Immature natural killer cell (primary cell): Measurements from ENCODE around the gene PEPD. TPM values are rescaled to one million over a fixed set of nuclear protein-coding genes. Genes with fewer than 3 reads are reported as not detected.

ENCODE experiments used
- DNase-seq, 3 donors: peaks; one replicate each; pipeline ENCODE4 v3.0.0; 2022; ENCODE audit warnings: mixed read lengths in 1 of 3
- H3K27ac Mint-ChIP-seq, 6 donors: one replicate each; pipeline ENCODE4 v1.8.0; 2020; ENCODE audit warnings: mixed read lengths in 6 of 6, mild to moderate bottlenecking in 5 of 6, inconsistent platforms in 4 of 6, moderate library complexity in 3 of 6
- H3K27me3 Mint-ChIP-seq, 3 donors: one replicate each; pipeline ENCODE4 v1.8.0; 2020 to 2021; ENCODE audit warnings: low read depth in 3 of 3, mild to moderate bottlenecking in 3 of 3, mixed read lengths in 3 of 3, moderate library complexity in 3 of 3, inconsistent platforms in 1 of 3
- H3K36me3 Mint-ChIP-seq, 3 donors: one replicate each; pipeline ENCODE4 v1.8.0; 2020; ENCODE audit warnings: mixed read lengths in 3 of 3, inconsistent platforms in 2 of 3, mild to moderate bottlenecking in 2 of 3
- H3K4me1 Mint-ChIP-seq, 2 donors: one replicate each; pipeline ENCODE4 v1.8.0; 2020; ENCODE audit warnings: inconsistent platforms in 2 of 2, mild to moderate bottlenecking in 2 of 2, mixed read lengths in 2 of 2, moderate library complexity in 1 of 2
- H3K4me3 Mint-ChIP-seq, 5 donors: one replicate each; pipeline ENCODE4 v1.8.0; 2020; ENCODE audit warnings: mild to moderate bottlenecking in 5 of 5, mixed read lengths in 5 of 5, inconsistent platforms in 3 of 5, moderate library complexity in 3 of 5
- H3K9me3 Mint-ChIP-seq, 6 donors: one replicate each; pipeline ENCODE4 v1.8.0; 2020; ENCODE audit warnings: mild to moderate bottlenecking in 6 of 6, mixed read lengths in 6 of 6, inconsistent platforms in 4 of 6, moderate library complexity in 3 of 6
- polyA plus RNA-seq, 3 donors: library from polyadenylated mRNA; unstranded; fragments of 300-500 nt; fragmentation: Illumina TruSeq; gene quantifications; one replicate each; pipeline ENCODE4 v1.2.3, GENCODE V29; 2021

PEPD gene
- polyA plus RNA-seq, 3 donors from 2014 or later = 135 to 181 (median 142) TPM

- no peak for DNase-seq
- H3K4me3 Mint-ChIP-seq = peak overlapping the region in 4 of 5 donors; percentile 31 to 93 (median 88)
- peaks cover 53 to 76% of the 10 kb centered on the region in 2 donors for H3K4me1 Mint-ChIP-seq
- peak overlapping the region in 4 of 6 donors; percentile 33 to 93 (median 56) for H3K27ac Mint-ChIP-seq
- H3K27me3 Mint-ChIP-seq = peaks cover 0 to 13% (median 4%) of the 10 kb centered on the region in 3 donors
- no peaks in the 10 kb centered on the region for H3K9me3 Mint-ChIP-seq
- peaks cover 0 to 3% (median 0%) of the 10 kb centered on the region in 3 donors for H3K36me3 Mint-ChIP-seq
Measured at GRCh38 chr19:33375837-33376159, 145.8 kb downstream of the PEPD start.

GRCh38 chr19:33375156-33375836, 146.3 kb downstream of the PEPD start:
- peaks cover 0 to 3% (median 0%) of the 10 kb centered on the region in 3 donors for H3K36me3 Mint-ChIP-seq
- peak overlapping the region in 5 of 6 donors; percentile 64 to 93 (median 91) for H3K27ac Mint-ChIP-seq
- H3K4me1 Mint-ChIP-seq = peaks cover 53 to 74% of the 10 kb centered on the region in 2 donors

GRCh38 chr19:33374236-33374714, 147.3 kb downstream of the PEPD start:
- Mint-ChIP-seq H3K4me1 (peaks cover 50 to 64% of the 10 kb centered on the region in 2 donors), H3K36me3 (peaks cover 0 to 2% (median 0%) of the 10 kb centered on the region in 3 donors)
- no peak for DNase-seq

More at GRCh38 chr19:33375156-33375836, 146.3 kb downstream of the PEPD start:
- peaks cover 0 to 13% (median 4%) of the 10 kb centered on the region in 3 donors for H3K27me3 Mint-ChIP-seq
- H3K4me3 Mint-ChIP-seq = peak overlapping the region; percentile 85 to 94 (median 91)
- DNase-seq = no peak
- no peaks in the 10 kb centered on the region for H3K9me3 Mint-ChIP-seq

GRCh38 chr19:33373453-33374235, 147.9 kb downstream of the PEPD start, which contains the start of gene CEBPG:
Gene CEBPG, plus strand, starts transcription at chr19:33373709. Its CDS starts 5,531 bp downstream, at chr19:33379240.
- H3K27ac Mint-ChIP-seq = peak within 1 kb of the TSS; percentile 84 to 96 (median 92)
- DNase-seq = peak; percentile 96 to 97 (median 97)
- no peaks in the 10 kb centered on the region for H3K36me3 Mint-ChIP-seq
- peaks cover 0 to 11% (median 4%) of the 10 kb centered on the region in 3 donors for H3K27me3 Mint-ChIP-seq
- H3K4me3 Mint-ChIP-seq = peak within 1 kb of the TSS; percentile 85 to 94 (median 91)
- peaks cover 47 to 57% of the 10 kb centered on the region in 2 donors for H3K4me1 Mint-ChIP-seq
- H3K9me3 Mint-ChIP-seq = no peaks in the 10 kb centered on the region

More at GRCh38 chr19:33374236-33374714, 147.3 kb downstream of the PEPD start:
- H3K4me3 Mint-ChIP-seq = peak overlapping the region; percentile 85 to 94 (median 91)
- peak overlapping the region; percentile 64 to 96 (median 92) for H3K27ac Mint-ChIP-seq
- peaks cover 0 to 11% (median 4%) of the 10 kb centered on the region in 3 donors for H3K27me3 Mint-ChIP-seq
- no peaks in the 10 kb centered on the region for H3K9me3 Mint-ChIP-seq

GRCh38 chr19:33370783-33371182, 150.8 kb downstream of the PEPD start:
- H3K27ac Mint-ChIP-seq = no peak overlapping the region
- H3K4me3 Mint-ChIP-seq = no peak overlapping the region
- no peaks in the 10 kb centered on the region for H3K36me3 Mint-ChIP-seq
- H3K4me1 Mint-ChIP-seq = peaks cover 26 to 30% of the 10 kb centered on the region in 2 donors
- H3K9me3 Mint-ChIP-seq = no peaks in the 10 kb centered on the region
- H3K27me3 Mint-ChIP-seq = peaks cover 2 to 13% (median 6%) of the 10 kb centered on the region in 3 donors
- DNase-seq = no peak

GRCh38 chr19:33368074-33368864, 153.3 kb downstream of the PEPD start:
- no peak overlapping the region for H3K4me3 Mint-ChIP-seq
- peaks cover 2 to 11% (median 3%) of the 10 kb centered on the region in 3 donors for H3K27me3 Mint-ChIP-seq
- peaks cover 9 to 12% of the 10 kb centered on the region in 2 donors for H3K4me1 Mint-ChIP-seq
- no peaks in the 10 kb centered on the region for H3K9me3 Mint-ChIP-seq
- DNase-seq = no peak
- H3K27ac Mint-ChIP-seq = peak overlapping the region in 1 of 6 donors; percentile 20
- H3K36me3 Mint-ChIP-seq = no peaks in the 10 kb centered on the region

- Mint-ChIP-seq H3K4me3 (no peak overlapping the region), H3K36me3 (no peaks in the 10 kb centered on the region), H3K27ac (no peak overlapping the region), H3K4me1 (no peaks in the 10 kb centered on the region), H3K27me3 (peaks cover 2 to 3% (median 3%) of the 10 kb centered on the region in 3 donors), H3K9me3 (no peaks in the 10 kb centered on the region)
- DNase-seq = no peak
Measured at GRCh38 chr19:33366897-33367296, 154.7 kb downstream of the PEPD start.

- no peak overlapping the region for H3K4me3 Mint-ChIP-seq
- no peak for DNase-seq
- no peaks in the 10 kb centered on the region for H3K9me3 Mint-ChIP-seq
- no peak overlapping the region for H3K27ac Mint-ChIP-seq
- peaks cover 2% of the 10 kb centered on the region in 3 donors for H3K27me3 Mint-ChIP-seq
- no peaks in the 10 kb centered on the region for H3K4me1 Mint-ChIP-seq
- no peaks in the 10 kb centered on the region for H3K36me3 Mint-ChIP-seq
Measured at GRCh38 chr19:33366127-33366526, 155.5 kb downstream of the PEPD start.

- no peaks in the 10 kb centered on the region for H3K36me3 Mint-ChIP-seq
Measured at GRCh38 chr19:33365691-33366090, 155.9 kb downstream of the PEPD start.

GRCh38 chr19:33363476-33363875, 158.1 kb downstream of the PEPD start:
- H3K9me3 Mint-ChIP-seq = no peaks in the 10 kb centered on the region
- no peak overlapping the region for H3K27ac Mint-ChIP-seq
- H3K4me1 Mint-ChIP-seq = no peaks in the 10 kb centered on the region
- H3K36me3 Mint-ChIP-seq = no peaks in the 10 kb centered on the region
- H3K27me3 Mint-ChIP-seq = peaks cover 2 to 4% (median 3%) of the 10 kb centered on the region in 3 donors
- DNase-seq = no peak
- no peak overlapping the region for H3K4me3 Mint-ChIP-seq

More at GRCh38 chr19:33365691-33366090, 155.9 kb downstream of the PEPD start:
- no peak for DNase-seq
- Mint-ChIP-seq H3K4me1 (no peaks in the 10 kb centered on the region), H3K4me3 (no peak overlapping the region), H3K9me3 (no peaks in the 10 kb centered on the region), H3K27ac (no peak overlapping the region), H3K27me3 (peaks cover 2% of the 10 kb centered on the region in 3 donors)

GRCh38 chr19:33362508-33363228, 158.9 kb downstream of the PEPD start:
- Mint-ChIP-seq H3K36me3 (no peaks in the 10 kb centered on the region), H3K9me3 (no peaks in the 10 kb centered on the region), H3K27me3 (peaks cover 2 to 4% (median 3%) of the 10 kb centered on the region in 3 donors), H3K4me3 (no peak overlapping the region), H3K4me1 (no peaks in the 10 kb centered on the region), H3K27ac (peak overlapping the region in 1 of 6 donors; percentile 6)
- no peak for DNase-seq

GRCh38 chr19:33359581-33359980, 162.0 kb downstream of the PEPD start:
- H3K4me3 Mint-ChIP-seq = no peak overlapping the region
- peaks cover 2 to 4% (median 2%) of the 10 kb centered on the region in 3 donors for H3K27me3 Mint-ChIP-seq
- no peak for DNase-seq
- peaks cover 0 to 7% (median 1%) of the 10 kb centered on the region in 6 donors for H3K9me3 Mint-ChIP-seq
- no peak overlapping the region for H3K27ac Mint-ChIP-seq
- H3K36me3 Mint-ChIP-seq = no peaks in the 10 kb centered on the region
- H3K4me1 Mint-ChIP-seq = no peaks in the 10 kb centered on the region

- H3K9me3 Mint-ChIP-seq = peaks cover 0 to 7% (median 1%) of the 10 kb centered on the region in 6 donors
- no peaks in the 10 kb centered on the region for H3K36me3 Mint-ChIP-seq
- peaks cover 2 to 4% (median 3%) of the 10 kb centered on the region in 3 donors for H3K27me3 Mint-ChIP-seq
- H3K4me1 Mint-ChIP-seq = no peaks in the 10 kb centered on the region
- H3K27ac Mint-ChIP-seq = no peak overlapping the region
- no peak for DNase-seq
- no peak overlapping the region for H3K4me3 Mint-ChIP-seq
Measured at GRCh38 chr19:33358408-33358807, 163.2 kb downstream of the PEPD start.
